Stimulated activated effector memory CD8-positive, alpha-beta T cell treated with anti-CD3 and anti-CD28 coated beads, Interleukin-12 subunit alpha, Interleukin-12 subunit beta, amount 100 ng/mL, for 72 hours (primary cell): ENCODE data around the gene POLR2E.

Experiments used
- ATAC-seq: fragments of 150-1000 bp; cut with Tn5 transposase; 2 replicates; pipeline ENCODE4 v1.10.0; 2021
- DNase-seq, 2 donors: peaks; one replicate each; pipeline ENCODE4 v3.0.0; 2021 to 2022; ENCODE audit warnings: low spot score in 2 of 2
- H3K27ac Mint-ChIP-seq: one replicate; pipeline ENCODE4 v1.8.0; 2022; ENCODE audit warnings: mild to moderate bottlenecking, mixed read lengths
- H3K36me3 Mint-ChIP-seq: one replicate; pipeline ENCODE4 v1.8.0; 2022; ENCODE audit warnings: mild to moderate bottlenecking, mixed read lengths
- H3K4me1 Mint-ChIP-seq: one replicate; pipeline ENCODE4 v1.8.0; 2022; ENCODE audit warnings: mixed read lengths
- H3K4me3 Mint-ChIP-seq: one replicate; pipeline ENCODE4 v1.8.0; 2022; ENCODE audit warnings: mild to moderate bottlenecking, mixed read lengths
- H3K9me3 Mint-ChIP-seq: one replicate; pipeline ENCODE4 v1.8.0; 2022; ENCODE audit warnings: mixed read lengths

POLR2E gene

GRCh38 chr19:1109032-1109551 is 13.9 kb upstream of the POLR2E start:
- DNase-seq (no peak), ATAC-seq (no peak)
- Mint-ChIP-seq H3K27ac (no peak overlapping the region), H3K9me3 (no peaks in the 10 kb centered on the region), H3K4me3 (no peak overlapping the region), H3K36me3 (peaks cover 83% of the 10 kb centered on the region), H3K4me1 (no peaks in the 10 kb centered on the region)

GRCh38 chr19:1108291-1109031 is 13.3 kb upstream of the POLR2E start:
- H3K36me3 Mint-ChIP-seq: peaks cover 83% of the 10 kb centered on the region
- no peaks in the 10 kb centered on the region for H3K9me3 Mint-ChIP-seq
- no peak for ATAC-seq
- H3K4me1 Mint-ChIP-seq: no peaks in the 10 kb centered on the region
- no peak for DNase-seq
- no peak overlapping the region for H3K27ac Mint-ChIP-seq
- H3K4me3 Mint-ChIP-seq: no peak overlapping the region

GRCh38 chr19:1107661-1108261 is 12.6 kb upstream of the POLR2E start:
- Mint-ChIP-seq H3K9me3 (no peaks in the 10 kb centered on the region), H3K36me3 (peaks cover 83% of the 10 kb centered on the region), H3K27ac (peak overlapping the region; percentile 78), H3K4me3 (no peak overlapping the region), H3K4me1 (peaks cover 7% of the 10 kb centered on the region)
- no peak for DNase-seq
- no peak for ATAC-seq

GRCh38 chr19:1106841-1107660 is 11.9 kb upstream of the POLR2E start:
- Mint-ChIP-seq H3K9me3 (no peaks in the 10 kb centered on the region), H3K36me3 (peaks cover 83% of the 10 kb centered on the region), H3K27ac (peak overlapping the region; percentile 78), H3K4me1 (peaks cover 12% of the 10 kb centered on the region), H3K4me3 (peak overlapping the region; percentile 75)
- ATAC-seq (no peak), DNase-seq (no peak)

GRCh38 chr19:1105873-1106840 is 11.0 kb upstream of the POLR2E start:
- H3K9me3 Mint-ChIP-seq: no peaks in the 10 kb centered on the region
- DNase-seq (no peak), ATAC-seq (no peak)
- H3K4me1 Mint-ChIP-seq: peaks cover 21% of the 10 kb centered on the region
- peak overlapping the region; percentile 78 for H3K27ac Mint-ChIP-seq
- H3K4me3 Mint-ChIP-seq: peak overlapping the region; percentile 75
- peaks cover 83% of the 10 kb centered on the region for H3K36me3 Mint-ChIP-seq

GRCh38 chr19:1105008-1105872 is 10.1 kb upstream of the POLR2E start:
- DNase-seq (no peak), ATAC-seq (no peak)
- H3K27ac Mint-ChIP-seq: peak overlapping the region; percentile 60
- no peaks in the 10 kb centered on the region for H3K9me3 Mint-ChIP-seq
- H3K4me1 Mint-ChIP-seq: peaks cover 23% of the 10 kb centered on the region
- H3K36me3 Mint-ChIP-seq: peaks cover 80% of the 10 kb centered on the region
- peak overlapping the region; percentile 75 for H3K4me3 Mint-ChIP-seq

GRCh38 chr19:1104311-1105007 is 9.3 kb upstream of the POLR2E start:
- ATAC-seq: peak; percentile 34
- H3K27ac Mint-ChIP-seq: peak overlapping the region; percentile 60

GRCh38 chr19:1103708-1104310 is 8.6 kb upstream of the POLR2E start, which contains the start of gene GPX4:
Gene GPX4, plus strand, starts transcription at chr19:1103994. Its CDS starts 50 bp downstream, at chr19:1104044.
- H3K4me3 Mint-ChIP-seq: peak within 1 kb of the TSS; percentile 75
- peak within 1 kb of the TSS; percentile 94 for H3K27ac Mint-ChIP-seq
- ATAC-seq: peak; percentile 72
- peaks cover 37% of the 10 kb centered on the region for H3K4me1 Mint-ChIP-seq
- DNase-seq: peak; percentile 89 to 97
- H3K36me3 Mint-ChIP-seq: peaks cover 78% of the 10 kb centered on the region
- no peaks in the 10 kb centered on the region for H3K9me3 Mint-ChIP-seq

More at GRCh38 chr19:1104311-1105007, 9.3 kb upstream of the POLR2E start:
- DNase-seq: peak; percentile 72 to 86
- H3K4me3 Mint-ChIP-seq: peak overlapping the region; percentile 75
- H3K36me3 Mint-ChIP-seq: peaks cover 76% of the 10 kb centered on the region
- no peaks in the 10 kb centered on the region for H3K9me3 Mint-ChIP-seq
- peaks cover 31% of the 10 kb centered on the region for H3K4me1 Mint-ChIP-seq

- no peaks in the 10 kb centered on the region for H3K9me3 Mint-ChIP-seq
- H3K27ac Mint-ChIP-seq: peak overlapping the region; percentile 94
- DNase-seq: no peak
- H3K4me1 Mint-ChIP-seq: peaks cover 43% of the 10 kb centered on the region
- no peak for ATAC-seq
- peaks cover 79% of the 10 kb centered on the region for H3K36me3 Mint-ChIP-seq
- H3K4me3 Mint-ChIP-seq: peak overlapping the region; percentile 75
These were observed 8.0 kb upstream of the POLR2E start for GRCh38 chr19:1103132-1103707.

GRCh38 chr19:1102407-1103131 is 7.4 kb upstream of the POLR2E start:
- ATAC-seq (peak; percentile 73), DNase-seq (peak; percentile 68 to 91)
- H3K27ac Mint-ChIP-seq: peak overlapping the region; percentile 94
- peaks cover 50% of the 10 kb centered on the region for H3K4me1 Mint-ChIP-seq
- H3K4me3 Mint-ChIP-seq: peak overlapping the region; percentile 75
- H3K9me3 Mint-ChIP-seq: no peaks in the 10 kb centered on the region
- peaks cover 79% of the 10 kb centered on the region for H3K36me3 Mint-ChIP-seq

GRCh38 chr19:1101337-1101698 is 6.1 kb upstream of the POLR2E start:
- ATAC-seq (no peak), DNase-seq (no peak)
- H3K4me3 Mint-ChIP-seq: peak overlapping the region; percentile 75
- peaks cover 54% of the 10 kb centered on the region for H3K4me1 Mint-ChIP-seq
- H3K36me3 Mint-ChIP-seq: peaks cover 66% of the 10 kb centered on the region
- peak overlapping the region; percentile 94 for H3K27ac Mint-ChIP-seq
- H3K9me3 Mint-ChIP-seq: no peaks in the 10 kb centered on the region
